H9 (cell line): ENCODE results near the gene JAML. TPM values are rescaled to one million over a fixed set of nuclear protein-coding genes. Genes with fewer than 3 reads are reported as not detected.

ENCODE experiments used
- DNase-seq: peaks from one replicate; pipeline ENCODE4 v3.0.0-alpha.2; 2017
- H2AFZ ChIP-seq: one replicate; pipeline ENCODE4 v1.6.1; 2013; ENCODE audit warnings: mild to moderate bottlenecking, low read length, control low read depth, moderate library complexity
- H2AK5ac ChIP-seq: 2 replicates; pipeline ENCODE4 v1.6.1; 2013; ENCODE audit warnings: low read length, control low read depth, mixed read lengths; ENCODE audit not compliant: insufficient read length
- H2BK120ac ChIP-seq: one replicate; pipeline ENCODE4 v1.6.1; 2013; ENCODE audit warnings: low read depth, mild to moderate bottlenecking, low read length, control low read depth, inconsistent platforms; ENCODE audit not compliant: poor library complexity, severe bottlenecking
- H2BK12ac ChIP-seq: 2 replicates; pipeline ENCODE4 v1.6.1; 2013; ENCODE audit warnings: low read length, control low read depth, mixed read lengths, low read depth; ENCODE audit not compliant: insufficient read length
- H2BK15ac ChIP-seq: 2 replicates; pipeline ENCODE4 v1.6.1; 2013; ENCODE audit warnings: low read depth, low read length, control low read depth
- H2BK20ac ChIP-seq: one replicate; pipeline ENCODE4 v1.6.1; 2013; ENCODE audit warnings: low read depth, mild to moderate bottlenecking, low read length, control low read depth, inconsistent platforms; ENCODE audit not compliant: poor library complexity, severe bottlenecking
- H2BK5ac ChIP-seq: 2 replicates; pipeline ENCODE4 v1.6.1; 2013; ENCODE audit warnings: low read length, control low read depth, mixed read lengths; ENCODE audit not compliant: insufficient read length
- H3K14ac ChIP-seq: 2 replicates; pipeline ENCODE4 v1.6.1; 2013; ENCODE audit warnings: low read length, control low read depth; ENCODE audit not compliant: insufficient read depth
- H3K18ac ChIP-seq: 2 replicates; pipeline ENCODE4 v1.6.1; 2013; ENCODE audit warnings: low read depth, mild to moderate bottlenecking, mixed read lengths, low read length, control low read depth; ENCODE audit not compliant: insufficient read length
- H3K23ac ChIP-seq: 2 replicates; pipeline ENCODE4 v1.6.1; 2013; ENCODE audit warnings: low read length, control low read depth, mixed read lengths, low read depth; ENCODE audit not compliant: insufficient read length
- H3K23me2 ChIP-seq: 2 replicates; pipeline ENCODE4 v1.6.1; 2013; ENCODE audit warnings: low read depth, mild to moderate bottlenecking, mixed read lengths, low read length, control low read depth; ENCODE audit not compliant: insufficient read length, poor library complexity, severe bottlenecking
- H3K27ac ChIP-seq: 2 replicates; pipeline ENCODE4 v1.5.1; 2013; ENCODE audit warnings: low read length, control low read depth, mixed read lengths, low read depth; ENCODE audit not compliant: insufficient read length
- H3K27me3 ChIP-seq: 2 replicates; pipeline ENCODE4 v1.6.1; 2013; ENCODE audit warnings: low read length, control low read depth, inconsistent platforms; ENCODE audit not compliant: insufficient read depth
- H3K4ac ChIP-seq: 2 replicates; pipeline ENCODE4 v1.6.1; 2013; ENCODE audit warnings: low read depth, mild to moderate bottlenecking, control low read depth, inconsistent platforms, low read length, moderate library complexity
- H3K4me1 ChIP-seq: 2 replicates; pipeline ENCODE4 v1.6.1; 2013; ENCODE audit warnings: low read length, control low read depth, inconsistent platforms; ENCODE audit not compliant: insufficient read depth
- H3K4me2 ChIP-seq: 2 replicates; pipeline ENCODE4 v1.6.1; 2013; ENCODE audit warnings: low read length, control low read depth, mixed read lengths; ENCODE audit not compliant: insufficient read length, insufficient read depth
- H3K56ac ChIP-seq: 2 replicates; pipeline ENCODE4 v1.6.1; 2013; ENCODE audit warnings: low read depth, mild to moderate bottlenecking, mixed read lengths, low read length, control low read depth; ENCODE audit not compliant: insufficient read length
- H3K79me1 ChIP-seq: 2 replicates; pipeline ENCODE4 v1.6.1; 2013; ENCODE audit warnings: low read depth, mild to moderate bottlenecking, moderate library complexity, low read length, control low read depth, inconsistent platforms; ENCODE audit not compliant: insufficient read depth, poor library complexity, severe bottlenecking
- H3K79me2 ChIP-seq: 2 replicates; pipeline ENCODE4 v1.6.1; 2013; ENCODE audit warnings: low read length, control low read depth, inconsistent platforms; ENCODE audit not compliant: insufficient read depth
- H3K9ac ChIP-seq: 2 replicates; pipeline ENCODE4 v1.6.1; 2013; ENCODE audit warnings: low read length, control low read depth, mixed read lengths; ENCODE audit not compliant: insufficient read length; ENCODE audit errors: extremely low read depth
- H3K9me3 ChIP-seq: one replicate; pipeline ENCODE4 v1.6.1; 2013; ENCODE audit warnings: low read depth, low read length, inconsistent platforms; ENCODE audit not compliant: control insufficient read depth
- H3T11ph ChIP-seq: one replicate; pipeline ENCODE4 v1.6.1; 2013; ENCODE audit warnings: mild to moderate bottlenecking, low read length, control low read depth, inconsistent platforms
- H4K20me1 ChIP-seq: one replicate; pipeline ENCODE4 v1.6.1; 2013; ENCODE audit not compliant: control insufficient read depth, insufficient read length, insufficient read depth
- H4K5ac ChIP-seq: 2 replicates; pipeline ENCODE4 v1.6.1; 2013; ENCODE audit warnings: low read depth, mild to moderate bottlenecking, mixed read lengths, low read length, control low read depth; ENCODE audit not compliant: insufficient read length
- H4K8ac ChIP-seq: replicated peaks from 2 replicates; pipeline ENCODE4 v1.6.1; 2013; ENCODE audit warnings: low read length, control low read depth, mixed read lengths, low read depth; ENCODE audit not compliant: insufficient read length
- H4K91ac ChIP-seq: 2 replicates; pipeline ENCODE4 v1.6.1; 2013; ENCODE audit warnings: low read depth, mild to moderate bottlenecking, moderate library complexity, mixed read lengths, low read length, control low read depth; ENCODE audit not compliant: insufficient read length
- H3K27ac Mint-ChIP-seq, 3 experiments: 2 replicates in 2 of 3; 3 replicates in 1 of 3; pipeline ENCODE4 v1.8.0; 2020 to 2021; ENCODE audit warnings: mixed read lengths in 3 of 3, mild to moderate bottlenecking in 1 of 3, moderate library complexity in 1 of 3
- H3K27me3 Mint-ChIP-seq: 2 replicates; pipeline ENCODE4 v1.8.0; 2021; ENCODE audit warnings: low read depth, mild to moderate bottlenecking, moderate library complexity, mixed read lengths
- H3K36me3 Mint-ChIP-seq, 3 experiments: 2 replicates in 2 of 3; 3 replicates in 1 of 3; pipeline ENCODE4 v1.8.0; 2020 to 2021; ENCODE audit warnings: low read depth in 3 of 3, mixed read lengths in 3 of 3; ENCODE audit not compliant: insufficient read depth in 1 of 3
- H3K4me1 Mint-ChIP-seq, 2 experiments: 2 replicates each; pipeline ENCODE4 v1.8.0; 2020; ENCODE audit warnings: mixed read lengths in 2 of 2
- H3K4me3 Mint-ChIP-seq, 2 experiments: 2 replicates in 1 of 2; 3 replicates in 1 of 2; pipeline ENCODE4 v1.8.0; 2020 to 2021; ENCODE audit warnings: mild to moderate bottlenecking in 2 of 2, mixed read lengths in 2 of 2, moderate library complexity in 1 of 2
- H3K9me3 Mint-ChIP-seq, 2 experiments: 2 replicates in 1 of 2; 3 replicates in 1 of 2; pipeline ENCODE4 v1.8.0; 2020; ENCODE audit warnings: mild to moderate bottlenecking in 2 of 2, mixed read lengths in 2 of 2, moderate library complexity in 1 of 2
- CTCF ChIP-seq: fragments of 200-600 bp; sonication (generic); conservative IDR thresholded peaks from 3 replicates; pipeline ENCODE4 v1.8.0; 2021; ENCODE audit warnings: antibody characterized with exemption, mild to moderate bottlenecking
- WGBS: extraction: QIAGEN DNeasy Blood & Tissue Kit; methylation state at CpG from one replicate; pipeline ENCODE4 v1.1.7; 2013; ENCODE audit warnings: missing lambda C conversion rate, low lambda C conversion rate, mixed read lengths; ENCODE audit not compliant: insufficient read length; ENCODE audit errors: extremely low coverage; 5-methylcytosine and 5-hydroxymethylcytosine counted together
- total RNA-seq: library from RNA; stranded (reverse); gene quantifications from 2 replicates; pipeline ENCODE4 v1.2.1, GENCODE V29; 2021

Gene JAML
- total RNA-seq, 1 experiment from 2014 or later = 0.48 TPM

DNA sequence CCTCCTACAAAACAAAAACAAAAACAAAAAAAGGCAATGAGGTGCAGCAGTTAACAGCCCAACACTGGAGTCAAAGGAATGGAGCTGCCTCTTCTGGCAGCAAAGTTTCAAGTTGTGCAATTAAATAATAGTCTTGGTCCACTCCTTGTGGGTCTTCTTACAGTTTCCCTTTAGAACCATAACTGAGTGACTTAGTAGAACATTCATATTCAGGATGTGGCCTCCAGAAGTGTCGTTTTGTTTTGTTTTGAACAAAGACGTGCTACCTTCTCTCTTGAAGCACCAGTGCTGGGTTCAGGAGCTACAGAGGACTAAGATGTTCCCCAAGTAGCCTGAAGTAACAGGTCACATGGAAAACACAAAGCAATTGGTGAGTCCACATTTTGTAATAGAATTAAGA, 2.0 kb upstream of the JAML start:
- H3K23me2 ChIP-seq = no peaks in the 10 kb centered on the region
- no peak overlapping the region for H4K5ac ChIP-seq
- no peaks in the 10 kb centered on the region for H3K4me1 Mint-ChIP-seq
- no peak overlapping the region for H3K9ac ChIP-seq
- no peak overlapping the region for H2AFZ ChIP-seq
- no peak for DNase-seq
- H3K4me3 Mint-ChIP-seq = no peak overlapping the region
- no peak overlapping the region for H2BK15ac ChIP-seq
- H3T11ph ChIP-seq = no peak overlapping the region
- no peak overlapping the region for H2BK12ac ChIP-seq
- no peak overlapping the region for H4K91ac ChIP-seq
- H3K36me3 Mint-ChIP-seq = no peaks in the 10 kb centered on the region
- no peaks in the 10 kb centered on the region for H3K4me1 ChIP-seq
- H3K9me3 ChIP-seq = no peaks in the 10 kb centered on the region
- H3K4ac ChIP-seq = no peak overlapping the region
- no peaks in the 10 kb centered on the region for H3K79me1 ChIP-seq
- H3K23ac ChIP-seq = no peak overlapping the region
- no peak overlapping the region for H2AK5ac ChIP-seq
- H2BK20ac ChIP-seq = no peak overlapping the region
- no peak overlapping the region for H2BK5ac ChIP-seq
- H3K9me3 Mint-ChIP-seq = no peaks in the 10 kb centered on the region
- no peaks in the 10 kb centered on the region for H3K27me3 ChIP-seq
- no peak overlapping the region for H3K56ac ChIP-seq
- H3K14ac ChIP-seq = no peak overlapping the region
- H4K20me1 ChIP-seq = no peaks in the 10 kb centered on the region
- peaks cover 15% of the 10 kb centered on the region for H3K27me3 Mint-ChIP-seq
- no peak overlapping the region for H3K27ac ChIP-seq
- no peak overlapping the region for H3K4me2 ChIP-seq
- H3K79me2 ChIP-seq = no peaks in the 10 kb centered on the region
- no peak for TF ChIP-seq CTCF
- no peak overlapping the region for H3K18ac ChIP-seq
- no peak overlapping the region for H3K27ac Mint-ChIP-seq
- no peak overlapping the region for H2BK120ac ChIP-seq
- no CpG with 5 or more reads among the region's 2 CpGs for WGBS
- H4K8ac ChIP-seq = no peak overlapping the region
